Measurements from ENCODE around the gene GSX2. TPM values are rescaled to one million over a fixed set of nuclear protein-coding genes. Genes with fewer than 3 reads are reported as not detected.
"Not testable (repeated sequence)": the region's sequence is repeated elsewhere in the genome, so short reads cannot be mapped to it uniquely, and the experiment has no call there.

Gene GSX2
- total RNA-seq, 1 experiment from 2014 or later = not detected

- no peaks in the 10 kb centered on the region for H4K20me1 ChIP-seq (ENCODE audit: insufficient read depth)
- no peaks in the 10 kb centered on the region for H3K9me2 ChIP-seq (ENCODE audit: insufficient read depth)
- no peak for TF ChIP-seq FOSL1 (IDR thresholded peaks at IDR 0.05; ENCODE audit: low read depth)
- no peak overlapping the region for H3K4me2 ChIP-seq (ENCODE audit: low read length)
- RAD21 ChIA-PET (ENCODE audit: low non-redundant PET in 1 of 2, low total read pairs in 2 of 2, uncharacterized antibody in 2 of 2, unreplicated experiment in 2 of 2) = no interaction called here
- ATAC-seq (no peak), DNase-seq (ENCODE audit: low read depth, low spot score) (no peak)
- no peak overlapping the region for H3K27ac ChIP-seq (ENCODE audit: low read depth, low read length)
- no peaks in the 10 kb centered on the region for H3K27me3 ChIP-seq (ENCODE audit: insufficient read depth, low read length)
- no peak overlapping the region for H2AFZ ChIP-seq (ENCODE audit: low read depth, low read length, poor library complexity, severe bottlenecking)
- CTCF ChIA-PET = no interaction called here
- intact Hi-C loops (cut with micrococcal nuclease) = no loop called here
- POLR2A ChIA-PET = no interaction called here
- no peaks in the 10 kb centered on the region for H3K9me3 ChIP-seq (ENCODE audit: control insufficient read depth in 1 of 2, insufficient read depth in 1 of 2, low read depth in 1 of 2, low read length in 2 of 2)
- BruUV-seq (replicated peaks) = no TSS peak
- no peaks in the 10 kb centered on the region for H3K79me2 ChIP-seq (ENCODE audit: insufficient read depth, low read length)
- no peaks in the 10 kb centered on the region for H3K4me1 ChIP-seq (ENCODE audit: control insufficient read depth in 1 of 2, insufficient read depth in 2 of 2, low read length in 2 of 2)
- no peak overlapping the region for H3K4me3 ChIP-seq (replicated peaks in 1 of 2; ENCODE audit: low read depth in 1 of 2, low read length in 2 of 2)
- no peaks in the 10 kb centered on the region for H3K36me3 ChIP-seq (ENCODE audit: control insufficient read depth in 1 of 2, insufficient read depth in 2 of 2, low read length in 2 of 2)
- no peak overlapping the region for H3K9ac ChIP-seq (ENCODE audit: low read length)
These were observed 9.5 kb downstream of the GSX2 start for GRCh38 chr4:54109241-54110018.

DNA sequence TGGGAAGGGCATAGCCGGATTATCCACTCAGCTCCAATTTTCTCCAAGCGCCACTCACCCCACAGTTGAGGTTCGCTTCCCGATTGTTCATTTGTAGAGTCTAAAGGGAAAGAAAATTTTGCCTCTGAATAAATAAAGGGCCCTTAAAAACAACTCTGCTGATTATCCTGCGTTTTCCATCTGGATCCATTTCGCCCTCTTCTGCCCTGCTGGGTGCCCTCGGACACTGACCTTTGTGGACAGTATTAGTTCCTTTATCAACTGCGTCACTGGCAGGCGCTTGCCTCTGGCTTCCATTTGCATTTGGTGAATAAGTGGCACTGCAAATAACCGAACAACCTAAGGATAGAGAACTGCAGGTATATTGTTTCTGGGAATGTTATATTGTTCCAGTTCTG, 10.1 kb downstream of the GSX2 start:
- Histone ChIP-seq H3K36me3 (ENCODE audit: control insufficient read depth in 1 of 2, insufficient read depth in 2 of 2, low read length in 2 of 2) (no peaks in the 10 kb centered on the region), H3K9me2 (ENCODE audit: insufficient read depth) (no peaks in the 10 kb centered on the region), H3K4me3 (replicated peaks in 1 of 2; ENCODE audit: low read depth in 1 of 2, low read length in 2 of 2) (no peak overlapping the region), H3K4me1 (ENCODE audit: control insufficient read depth in 1 of 2, insufficient read depth in 2 of 2, low read length in 2 of 2) (no peaks in the 10 kb centered on the region), H3K9me3 (ENCODE audit: control insufficient read depth in 1 of 2, insufficient read depth in 1 of 2, low read depth in 1 of 2, low read length in 2 of 2) (no peaks in the 10 kb centered on the region), H3K4me2 (ENCODE audit: low read length) (no peak overlapping the region), H4K20me1 (ENCODE audit: insufficient read depth) (no peaks in the 10 kb centered on the region), H3K27me3 (ENCODE audit: insufficient read depth, low read length) (no peaks in the 10 kb centered on the region), H3K9ac (ENCODE audit: low read length) (no peak overlapping the region), H3K79me2 (ENCODE audit: insufficient read depth, low read length) (no peaks in the 10 kb centered on the region), H2AFZ (ENCODE audit: low read depth, low read length, poor library complexity, severe bottlenecking) (no peak overlapping the region), H3K27ac (ENCODE audit: low read depth, low read length) (no peak overlapping the region)
- DNase-seq (ENCODE audit: low read depth, low spot score) = no peak
- intact Hi-C loops (cut with micrococcal nuclease) = no loop called here
- TF ChIP-seq POLR2A (IDR thresholded peaks at IDR 0.05; ENCODE audit: borderline replicate concordance, extremely low read depth, insufficient read depth, insufficient read length) (no peak), JUND (IDR thresholded peaks at IDR 0.05) (no peak), ZFX (IDR thresholded peaks at IDR 0.05) (no peak), EZH2phosphoT487 (IDR thresholded peaks at IDR 0.05; ENCODE audit: borderline replicate concordance) (no peak), SRF (IDR thresholded peaks at IDR 0.05; ENCODE audit: low read depth) (no peak)
- TF ChIP-seq, protein P1, sequence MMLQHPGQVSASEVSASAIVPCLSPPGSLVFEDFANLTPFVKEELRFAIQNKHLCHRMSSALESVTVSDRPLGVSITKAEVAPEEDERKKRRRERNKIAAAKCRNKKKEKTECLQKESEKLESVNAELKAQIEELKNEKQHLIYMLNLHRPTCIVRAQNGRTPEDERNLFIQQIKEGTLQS (IDR thresholded peaks at IDR 0.05) = no peak
- CTCF ChIA-PET = no interaction called here
- RAD21 ChIA-PET (ENCODE audit: low non-redundant PET in 1 of 2, low total read pairs in 2 of 2, uncharacterized antibody in 2 of 2, unreplicated experiment in 2 of 2) = no interaction called here
- BruUV-seq (replicated peaks) = no TSS peak
- ATAC-seq = no peak
- POLR2A ChIA-PET = no interaction called here

DNA sequence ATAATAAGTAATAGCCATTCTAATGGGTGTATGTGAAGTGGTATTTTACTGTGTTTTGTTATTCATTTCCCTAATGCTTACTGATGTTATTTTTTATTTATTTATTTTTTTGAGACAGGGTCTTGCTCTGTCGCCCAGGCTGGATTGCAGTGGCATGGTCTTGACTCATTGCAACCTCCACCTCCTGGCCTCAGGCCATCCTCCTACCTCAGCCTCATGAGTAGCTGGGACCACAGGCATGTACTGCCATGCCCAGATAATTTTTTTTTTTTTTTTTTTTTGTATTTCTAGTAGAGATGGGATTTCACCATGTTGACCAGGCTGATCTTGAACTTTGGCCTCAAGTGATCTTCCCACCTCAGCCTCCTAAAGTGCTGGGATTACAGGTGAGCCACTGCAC, 13.2 kb downstream of the GSX2 start:
- H3K9me3 ChIP-seq (ENCODE audit: control insufficient read depth in 1 of 2, insufficient read depth in 1 of 2, low read depth in 1 of 2, low read length in 2 of 2); RAD21 ChIA-PET (ENCODE audit: low non-redundant PET in 1 of 2, low total read pairs in 2 of 2, uncharacterized antibody in 2 of 2, unreplicated experiment in 2 of 2); ATAC-seq; intact Hi-C loops (cut with micrococcal nuclease); H3K27ac ChIP-seq (ENCODE audit: low read depth, low read length); H3K79me2 ChIP-seq (ENCODE audit: insufficient read depth, low read length); H3K4me3 ChIP-seq (replicated peaks in 1 of 2; ENCODE audit: low read depth in 1 of 2, low read length in 2 of 2); H3K9ac ChIP-seq (ENCODE audit: low read length); H3K4me2 ChIP-seq (ENCODE audit: low read length); H3K27me3 ChIP-seq (ENCODE audit: insufficient read depth, low read length); H3K9me2 ChIP-seq (ENCODE audit: insufficient read depth); CTCF ChIA-PET; POLR2A ChIA-PET; H2AFZ ChIP-seq (ENCODE audit: low read depth, low read length, poor library complexity, severe bottlenecking); H3K4me1 ChIP-seq (ENCODE audit: control insufficient read depth in 1 of 2, insufficient read depth in 2 of 2, low read length in 2 of 2); H4K20me1 ChIP-seq (ENCODE audit: insufficient read depth); H3K36me3 ChIP-seq (ENCODE audit: control insufficient read depth in 1 of 2, insufficient read depth in 2 of 2, low read length in 2 of 2); DNase-seq (ENCODE audit: low read depth, low spot score); BruUV-seq (replicated peaks): not testable (repeated sequence)

DNA sequence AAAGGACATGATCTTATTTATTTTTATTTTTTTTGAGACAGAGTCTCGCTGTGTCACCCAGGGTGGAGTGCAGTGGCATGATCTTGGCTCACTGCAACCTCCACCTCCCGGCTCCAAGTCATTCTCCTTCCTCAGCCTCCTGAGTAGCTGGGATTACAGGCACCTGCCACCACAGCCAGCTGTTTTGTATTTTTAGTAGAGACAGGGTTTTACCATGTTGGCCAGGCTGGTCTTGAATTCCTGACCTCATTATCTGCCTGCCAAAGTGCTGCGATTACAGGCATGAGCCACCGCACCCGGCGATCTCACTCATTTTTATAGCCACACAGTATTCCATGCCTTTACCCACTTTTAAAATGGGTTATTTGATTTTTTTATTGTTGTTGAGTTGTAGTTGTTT, 16.3 kb downstream of the GSX2 start:
- DNase-seq (ENCODE audit: low read depth, low spot score); H3K27ac ChIP-seq (ENCODE audit: low read depth, low read length); H3K9ac ChIP-seq (ENCODE audit: low read length); H3K4me1 ChIP-seq (ENCODE audit: control insufficient read depth in 1 of 2, insufficient read depth in 2 of 2, low read length in 2 of 2); H3K36me3 ChIP-seq (ENCODE audit: control insufficient read depth in 1 of 2, insufficient read depth in 2 of 2, low read length in 2 of 2); H3K4me3 ChIP-seq (replicated peaks in 1 of 2; ENCODE audit: low read depth in 1 of 2, low read length in 2 of 2); H3K79me2 ChIP-seq (ENCODE audit: insufficient read depth, low read length); intact Hi-C loops (cut with micrococcal nuclease); RAD21 ChIA-PET (ENCODE audit: low non-redundant PET in 1 of 2, low total read pairs in 2 of 2, uncharacterized antibody in 2 of 2, unreplicated experiment in 2 of 2); CTCF ChIA-PET; H3K9me3 ChIP-seq (ENCODE audit: control insufficient read depth in 1 of 2, insufficient read depth in 1 of 2, low read depth in 1 of 2, low read length in 2 of 2); H3K4me2 ChIP-seq (ENCODE audit: low read length); H2AFZ ChIP-seq (ENCODE audit: low read depth, low read length, poor library complexity, severe bottlenecking); H3K27me3 ChIP-seq (ENCODE audit: insufficient read depth, low read length); H3K9me2 ChIP-seq (ENCODE audit: insufficient read depth); BruUV-seq (replicated peaks); H4K20me1 ChIP-seq (ENCODE audit: insufficient read depth); ATAC-seq: not testable (repeated sequence)
- POLR2A ChIA-PET = interaction anchor here (0.5 kb wide), 1 partner anchor 93 kb away, joined by 3 read pairs; no protein-coding TSS in a partner anchor

Data from HCT116 (cell line).